GM18907 (cell line): Measurements from ENCODE around the gene SEMA4G.
"Not testable (repeated sequence)": the region's sequence is repeated elsewhere in the genome, so short reads cannot be mapped to it uniquely, and the experiment has no call there.

Experiments
- ATAC-seq: cut with Tn5 transposase; IDR thresholded peaks from one replicate; pipeline ENCODE4 v1.9.1; 2021; ENCODE audit warnings: mild to moderate bottlenecking, moderate library complexity; ENCODE audit not compliant: unreplicated experiment

The SEMA4G gene

GRCh38 chr10:100970914-100971811, 1.9 kb downstream of the SEMA4G start:
- ATAC-seq, result no peak

- no peak for ATAC-seq
Observed at GRCh38 chr10:100972115-100972903, 3.0 kb downstream of the SEMA4G start.

GRCh38 chr10:100972904-100973535, 3.7 kb downstream of the SEMA4G start:
- no peak for ATAC-seq

GRCh38 chr10:100975397-100975796, 6.1 kb downstream of the SEMA4G start:
- not testable (repeated sequence) for ATAC-seq

- no peak for ATAC-seq
Observed at GRCh38 chr10:100976906-100977305, 7.6 kb downstream of the SEMA4G start.

- no peak for ATAC-seq
Observed at GRCh38 chr10:100977436-100977835, 8.1 kb downstream of the SEMA4G start.

- ATAC-seq, result no peak
Observed at GRCh38 chr10:100978121-100978900, 9.0 kb downstream of the SEMA4G start.

GRCh38 chr10:100978901-100979195, 9.5 kb downstream of the SEMA4G start:
- ATAC-seq, result no peak

- no peak for ATAC-seq
Observed at GRCh38 chr10:100979791-100980272, 10.5 kb downstream of the SEMA4G start.

- no peak for ATAC-seq
Observed at GRCh38 chr10:100980311-100980710, 11.0 kb downstream of the SEMA4G start.

- ATAC-seq, result no peak
Observed at GRCh38 chr10:100980711-100981110, 11.4 kb downstream of the SEMA4G start.

GRCh38 chr10:100981178-100981772, 12.0 kb downstream of the SEMA4G start:
- ATAC-seq, result no peak

GRCh38 chr10:100982916-100983830, 13.9 kb downstream of the SEMA4G start:
- ATAC-seq, result no peak

GRCh38 chr10:100983868-100984671, 14.8 kb downstream of the SEMA4G start:
- no peak for ATAC-seq

GRCh38 chr10:100984672-100985177, 15.4 kb downstream of the SEMA4G start:
- ATAC-seq, result no peak

GRCh38 chr10:100985336-100985735, 16.0 kb downstream of the SEMA4G start:
- no peak for ATAC-seq

- peak; percentile 3 for ATAC-seq
Observed at GRCh38 chr10:100986623-100986951, 17.3 kb downstream of the SEMA4G start.

GRCh38 chr10:100986952-100987684, 17.8 kb downstream of the SEMA4G start, which contains the start of the genes MRPL43 and TWNK:
TSS of gene MRPL43 (minus strand) at chr10:100987497. CDS start at chr10:100987443, 54 bp downstream.
TSS of gene TWNK (plus strand) at chr10:100987543. CDS start at chr10:100988211, 668 bp downstream.
- ATAC-seq, result peak; percentile 77
